ENCODE results near the gene DEPDC5. TPM values are rescaled to one million over a fixed set of nuclear protein-coding genes. Genes with fewer than 3 reads are reported as not detected.

The DEPDC5 gene
- total RNA-seq, 1 donor from 2014 or later = 28.7 TPM

- Histone ChIP-seq H3K4me3 (no peak overlapping the region), H3K27ac (no peak overlapping the region), H3K4me1 (no peaks in the 10 kb centered on the region), H3K9me3 (no peaks in the 10 kb centered on the region), H3K36me3 (no peaks in the 10 kb centered on the region), H3K27me3 (no peaks in the 10 kb centered on the region)
- DNase-seq (ENCODE audit: extremely low spot score in 2 of 2) = no peak
- intact Hi-C loops (cut with DNase I) = no loop called here
- TF ChIP-seq POLR2A (IDR thresholded peaks at IDR 0.05) = no peak
- TF ChIP-seq, protein P1, sequence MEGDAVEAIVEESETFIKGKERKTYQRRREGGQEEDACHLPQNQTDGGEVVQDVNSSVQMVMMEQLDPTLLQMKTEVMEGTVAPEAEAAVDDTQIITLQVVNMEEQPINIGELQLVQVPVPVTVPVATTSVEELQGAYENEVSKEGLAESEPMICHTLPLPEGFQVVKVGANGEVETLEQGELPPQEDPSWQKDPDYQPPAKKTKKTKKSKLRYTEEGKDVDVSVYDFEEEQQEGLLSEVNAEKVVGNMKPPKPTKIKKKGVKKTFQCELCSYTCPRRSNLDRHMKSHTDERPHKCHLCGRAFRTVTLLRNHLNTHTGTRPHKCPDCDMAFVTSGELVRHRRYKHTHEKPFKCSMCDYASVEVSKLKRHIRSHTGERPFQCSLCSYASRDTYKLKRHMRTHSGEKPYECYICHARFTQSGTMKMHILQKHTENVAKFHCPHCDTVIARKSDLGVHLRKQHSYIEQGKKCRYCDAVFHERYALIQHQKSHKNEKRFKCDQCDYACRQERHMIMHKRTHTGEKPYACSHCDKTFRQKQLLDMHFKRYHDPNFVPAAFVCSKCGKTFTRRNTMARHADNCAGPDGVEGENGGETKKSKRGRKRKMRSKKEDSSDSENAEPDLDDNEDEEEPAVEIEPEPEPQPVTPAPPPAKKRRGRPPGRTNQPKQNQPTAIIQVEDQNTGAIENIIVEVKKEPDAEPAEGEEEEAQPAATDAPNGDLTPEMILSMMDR (IDR thresholded peaks at IDR 0.05) = no peak
- TF ChIP-seq POLR2AphosphoS5 (IDR thresholded peaks at IDR 0.05; ENCODE audit: insufficient read depth in 1 of 2, low read depth in 1 of 2) = no peak
These were observed 182.3 kb downstream of the DEPDC5 start for GRCh38 chr22:31935961-31936635.

- no peaks in the 10 kb centered on the region for H3K9me3 ChIP-seq
- TF ChIP-seq POLR2A (IDR thresholded peaks at IDR 0.05) (no peak), POLR2AphosphoS5 (IDR thresholded peaks at IDR 0.05; ENCODE audit: insufficient read depth in 1 of 2, low read depth in 1 of 2) (no peak)
- TF ChIP-seq, protein P1 (IDR thresholded peaks at IDR 0.05) = no peak
- no peaks in the 10 kb centered on the region for H3K36me3 ChIP-seq
- no peak overlapping the region for H3K4me3 ChIP-seq
- intact Hi-C loops (cut with DNase I) = no loop called here
- no peak overlapping the region for H3K27ac ChIP-seq
- H3K4me1 ChIP-seq = no peaks in the 10 kb centered on the region
- no peaks in the 10 kb centered on the region for H3K27me3 ChIP-seq
- DNase-seq (ENCODE audit: extremely low spot score in 2 of 2) = no peak
These were observed 183.5 kb downstream of the DEPDC5 start for GRCh38 chr22:31937341-31937740.

DNA sequence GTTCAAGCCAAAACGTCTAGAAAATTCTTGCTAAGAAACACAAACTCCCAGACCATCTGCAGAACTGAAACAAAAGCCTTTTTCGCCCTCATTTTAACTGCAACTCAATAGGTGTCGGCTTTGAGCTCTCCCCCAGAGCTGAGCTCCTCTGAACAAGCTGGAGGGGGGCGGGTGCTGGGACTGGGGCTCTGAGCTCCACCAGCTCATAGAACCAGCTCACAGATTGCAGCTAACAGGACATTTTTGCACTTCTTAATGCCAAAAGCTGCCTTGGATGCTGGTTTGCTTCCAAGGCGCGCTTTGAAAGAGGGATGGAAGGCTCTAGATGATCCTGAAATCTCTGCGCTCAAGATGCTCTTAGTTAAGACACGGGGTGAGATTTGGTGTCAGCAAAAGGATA lies 184.5 kb downstream of the DEPDC5 start:
- Histone ChIP-seq H3K4me1 (peaks cover 1% of the 10 kb centered on the region), H3K4me3 (no peak overlapping the region), H3K9me3 (no peaks in the 10 kb centered on the region), H3K27me3 (no peaks in the 10 kb centered on the region), H3K36me3 (no peaks in the 10 kb centered on the region), H3K27ac (no peak overlapping the region)
- TF ChIP-seq, protein P1 (IDR thresholded peaks at IDR 0.05) = no peak
- no peak for TF ChIP-seq POLR2AphosphoS5 (IDR thresholded peaks at IDR 0.05; ENCODE audit: insufficient read depth in 1 of 2, low read depth in 1 of 2)
- TF ChIP-seq POLR2A (IDR thresholded peaks at IDR 0.05) = no peak
- intact Hi-C loops (cut with DNase I) = no loop called here
- DNase-seq (ENCODE audit: extremely low spot score in 2 of 2) = no peak

GRCh38 chr22:31940506-31940905 lies 186.7 kb downstream of the DEPDC5 start:
- H3K4me3 ChIP-seq = no peak overlapping the region
- H3K36me3 ChIP-seq = no peaks in the 10 kb centered on the region
- H3K4me1 ChIP-seq = peaks cover 9% of the 10 kb centered on the region
- no peaks in the 10 kb centered on the region for H3K27me3 ChIP-seq
- intact Hi-C loops (cut with DNase I) = no loop called here
- TF ChIP-seq, protein P1 (IDR thresholded peaks at IDR 0.05) = no peak
- TF ChIP-seq POLR2A (IDR thresholded peaks at IDR 0.05) (no peak), POLR2AphosphoS5 (IDR thresholded peaks at IDR 0.05; ENCODE audit: insufficient read depth in 1 of 2, low read depth in 1 of 2) (no peak)
- DNase-seq (ENCODE audit: extremely low spot score in 2 of 2) = no peak
- H3K27ac ChIP-seq = no peak overlapping the region
- H3K9me3 ChIP-seq = no peaks in the 10 kb centered on the region

GRCh38 chr22:31942091-31942490 lies 188.3 kb downstream of the DEPDC5 start:
- TF ChIP-seq POLR2AphosphoS5 (IDR thresholded peaks at IDR 0.05; ENCODE audit: insufficient read depth in 1 of 2, low read depth in 1 of 2) (no peak), POLR2A (IDR thresholded peaks at IDR 0.05) (no peak)
- Histone ChIP-seq H3K9me3 (no peaks in the 10 kb centered on the region), H3K27me3 (no peaks in the 10 kb centered on the region), H3K4me3 (no peak overlapping the region), H3K36me3 (no peaks in the 10 kb centered on the region), H3K27ac (no peak overlapping the region), H3K4me1 (peaks cover 25% of the 10 kb centered on the region)
- intact Hi-C loops (cut with DNase I) = no loop called here
- no peak for DNase-seq (ENCODE audit: extremely low spot score in 2 of 2)

Measured in vagina (tissue), 2 donors.